Effector memory CD8-positive, alpha-beta T cell (primary cell): Measurements from ENCODE around the gene IRX1.

Source experiments
- ATAC-seq: fragments of 150-1000 bp; cut with Tn5 transposase; replicated peaks from 2 replicates; pipeline ENCODE4 v1.10.0; 2021; ENCODE audit warnings: mild to moderate bottlenecking, moderate library complexity
- DNase-seq, 3 experiments: peaks; one replicate each; pipeline ENCODE4 v3.0.0; 2021
- H3K27ac Mint-ChIP-seq, 2 donors: one replicate each; pipeline ENCODE4 v1.8.0; 2022; ENCODE audit warnings: mild to moderate bottlenecking in 2 of 2, mixed read lengths in 2 of 2, moderate library complexity in 2 of 2
- H3K27me3 Mint-ChIP-seq, 2 donors: one replicate each; pipeline ENCODE4 v1.8.0; 2022; ENCODE audit warnings: mixed read lengths in 2 of 2
- H3K36me3 Mint-ChIP-seq: one replicate; pipeline ENCODE4 v1.8.0; 2022; ENCODE audit warnings: mild to moderate bottlenecking, moderate library complexity, mixed read lengths; ENCODE audit not compliant: insufficient read depth
- H3K4me1 Mint-ChIP-seq, 2 donors: one replicate each; pipeline ENCODE4 v1.8.0; 2022; ENCODE audit warnings: low read depth in 2 of 2, mixed read lengths in 2 of 2
- H3K4me3 Mint-ChIP-seq, 2 donors: one replicate each; pipeline ENCODE4 v1.8.0; 2022; ENCODE audit warnings: mild to moderate bottlenecking in 2 of 2, mixed read lengths in 2 of 2, moderate library complexity in 2 of 2
- H3K9me3 Mint-ChIP-seq, 2 donors: one replicate each; pipeline ENCODE4 v1.8.0; 2022; ENCODE audit warnings: mixed read lengths in 2 of 2
- total RNA-seq, 9 experiments: gene quantifications; one replicate each; lab custom pipeline; 2026; lab: John Stamatoyannopoulos, UW

The IRX1 gene
- total RNA-seq, result 0 to 0.11 (median 0) reads per million in 9 experiments

DNA sequence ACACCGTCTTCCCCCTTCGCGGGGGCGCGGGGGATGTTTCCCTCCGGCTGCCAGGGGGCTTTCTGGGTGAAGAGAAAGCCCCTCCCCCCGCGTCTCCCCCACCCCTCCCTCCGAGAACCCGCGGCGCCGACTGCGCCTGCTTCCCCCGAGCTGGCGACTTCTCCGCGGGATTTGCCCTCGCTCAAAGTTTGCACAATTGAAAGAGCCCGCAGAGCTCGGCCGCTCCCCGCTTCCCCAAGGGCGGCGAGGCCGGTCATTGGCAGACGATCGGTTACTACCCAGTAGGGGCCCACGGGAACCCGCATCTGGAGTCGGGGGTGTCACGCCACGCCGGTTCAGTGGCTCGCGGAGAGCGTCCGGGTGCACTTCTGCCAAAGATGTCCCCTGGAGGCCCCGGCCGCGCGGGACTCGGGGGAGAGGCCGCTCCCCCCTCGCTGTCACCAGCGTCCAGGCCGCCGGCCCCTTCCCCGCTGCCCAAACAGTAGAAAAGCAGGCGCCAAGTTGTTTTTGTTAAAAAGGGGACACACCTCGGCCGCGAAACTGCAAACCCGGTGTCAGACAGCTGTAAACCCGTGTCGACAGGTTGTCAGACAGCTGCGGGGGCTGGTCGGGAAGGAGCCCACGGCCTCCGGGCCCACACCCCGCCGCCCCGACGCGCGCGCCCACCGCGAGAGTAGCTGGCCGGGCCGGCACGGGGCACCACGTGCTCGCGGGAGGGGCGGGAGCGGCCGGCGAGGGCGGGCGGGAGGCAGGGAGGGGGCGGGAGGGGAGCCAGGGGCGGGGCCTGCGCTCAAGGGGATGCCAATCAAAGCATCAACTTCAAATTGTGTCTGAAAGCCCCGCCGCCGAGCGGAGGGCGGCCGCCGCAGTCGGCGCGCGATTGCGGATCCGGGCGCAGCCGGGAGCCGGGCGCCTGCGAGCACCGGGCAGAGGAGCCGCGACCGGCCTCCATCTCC, at the start of gene IRX1:
IRX1 (plus strand) TSS at position 827 of the 956 bp plus-strand sequence. CDS start 274 bp downstream, outside the sequence.
- no peak for ATAC-seq
- Mint-ChIP-seq H3K9me3 (peaks cover 0 to 5% of the 10 kb centered on the region in 2 donors), H3K4me3 (no peak within 1 kb of the TSS), H3K27me3 (peaks cover 30 to 71% of the 10 kb centered on the region in 2 donors), H3K36me3 (peaks cover 3% of the 10 kb centered on the region), H3K4me1 (peaks cover 0 to 2% of the 10 kb centered on the region in 2 donors), H3K27ac (no peak within 1 kb of the TSS)
- no peak for DNase-seq

DNA sequence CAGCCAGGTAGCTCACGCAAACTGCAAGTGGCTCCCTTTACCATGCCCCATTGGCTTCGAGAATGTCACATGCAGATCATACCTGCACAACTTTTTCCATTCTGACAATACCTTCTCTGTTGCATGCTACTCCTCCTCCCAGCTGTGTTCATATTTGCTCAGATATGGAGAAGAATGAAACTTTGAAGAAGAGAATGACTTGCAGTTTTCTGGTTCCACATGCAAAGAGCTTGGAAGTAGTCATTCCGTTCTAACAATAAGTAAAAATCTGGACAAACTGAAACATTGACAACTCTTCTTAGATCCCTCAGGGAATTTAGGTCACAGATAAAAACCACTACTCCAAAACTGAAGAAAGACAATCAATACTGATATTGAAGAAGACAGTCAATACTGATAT, 49.6 kb upstream of the IRX1 start:
- Mint-ChIP-seq H3K4me1 (no peaks in the 10 kb centered on the region), H3K27me3 (no peaks in the 10 kb centered on the region), H3K9me3 (peaks cover 0 to 5% of the 10 kb centered on the region in 2 donors)

DNA sequence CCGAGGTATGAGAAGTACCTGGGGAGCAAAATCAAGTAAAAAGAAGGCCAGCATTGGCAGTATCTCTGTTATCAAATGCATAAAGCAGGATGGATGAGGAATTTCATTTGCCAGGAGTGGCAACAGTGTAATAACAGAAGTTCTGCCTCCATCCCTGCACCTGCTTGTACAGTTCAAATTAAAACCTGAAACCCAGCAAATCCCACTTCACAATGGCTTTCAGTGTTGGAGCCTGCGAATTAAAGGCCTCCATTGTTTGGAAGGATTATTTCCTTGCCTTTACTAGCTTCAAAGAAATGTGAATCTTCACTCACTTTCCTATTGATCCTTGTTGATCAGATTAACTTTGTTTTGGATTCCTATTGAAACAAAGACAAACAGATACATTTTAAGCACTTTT, 31.5 kb upstream of the IRX1 start:
- Mint-ChIP-seq H3K4me3 (no peak overlapping the region), H3K27ac (no peak overlapping the region), H3K27me3 (no peaks in the 10 kb centered on the region), H3K4me1 (no peaks in the 10 kb centered on the region), H3K9me3 (peaks cover 9 to 23% of the 10 kb centered on the region in 2 donors), H3K36me3 (no peaks in the 10 kb centered on the region)
- ATAC-seq (no peak), DNase-seq (no peak)

More for the DNA sequence above, 49.6 kb upstream of the IRX1 start:
- no peak overlapping the region for H3K27ac Mint-ChIP-seq
- no peak overlapping the region for H3K4me3 Mint-ChIP-seq
- DNase-seq (no peak), ATAC-seq (no peak)
- peaks cover 3% of the 10 kb centered on the region for H3K36me3 Mint-ChIP-seq

DNA sequence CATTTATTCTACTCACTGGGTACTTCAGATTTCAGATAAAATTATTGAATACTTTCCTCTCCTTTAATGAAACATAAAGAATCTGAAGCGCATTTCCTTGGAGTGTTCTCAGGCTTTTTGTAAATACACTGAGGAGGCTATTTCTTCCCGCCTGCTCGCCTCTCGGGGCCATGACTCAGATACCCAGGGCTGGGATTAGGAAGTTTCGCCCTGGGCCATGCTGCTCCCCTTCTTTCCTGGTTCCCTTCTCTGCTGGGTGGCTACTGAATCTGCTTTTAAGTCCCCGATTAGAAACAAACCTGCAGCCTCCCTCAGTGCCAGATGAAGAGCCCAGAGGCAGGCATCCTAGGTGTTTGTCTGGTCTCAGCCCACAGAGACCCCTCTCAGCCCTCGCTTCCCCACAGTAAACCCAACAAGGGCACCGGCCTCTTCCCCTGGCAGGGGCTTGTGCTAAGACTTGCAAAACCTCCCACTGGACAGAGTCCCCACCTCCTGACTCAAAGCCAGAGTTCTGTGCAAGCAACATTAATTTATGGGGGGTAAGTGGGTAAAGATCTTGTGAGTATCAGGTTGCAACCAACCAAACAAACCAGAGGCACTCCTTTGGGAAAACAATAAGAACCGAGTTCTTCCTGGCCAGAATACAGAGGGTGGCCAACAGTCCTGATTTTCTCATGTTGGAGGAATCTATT, 30.7 kb upstream of the IRX1 start:
- H3K9me3 Mint-ChIP-seq, result peaks cover 9 to 23% of the 10 kb centered on the region in 2 donors
- no peak overlapping the region for H3K27ac Mint-ChIP-seq
- no peak overlapping the region for H3K4me3 Mint-ChIP-seq
- no peaks in the 10 kb centered on the region for H3K4me1 Mint-ChIP-seq
- H3K27me3 Mint-ChIP-seq, result no peaks in the 10 kb centered on the region
- no peaks in the 10 kb centered on the region for H3K36me3 Mint-ChIP-seq
- DNase-seq, result no peak
- no peak for ATAC-seq

DNA sequence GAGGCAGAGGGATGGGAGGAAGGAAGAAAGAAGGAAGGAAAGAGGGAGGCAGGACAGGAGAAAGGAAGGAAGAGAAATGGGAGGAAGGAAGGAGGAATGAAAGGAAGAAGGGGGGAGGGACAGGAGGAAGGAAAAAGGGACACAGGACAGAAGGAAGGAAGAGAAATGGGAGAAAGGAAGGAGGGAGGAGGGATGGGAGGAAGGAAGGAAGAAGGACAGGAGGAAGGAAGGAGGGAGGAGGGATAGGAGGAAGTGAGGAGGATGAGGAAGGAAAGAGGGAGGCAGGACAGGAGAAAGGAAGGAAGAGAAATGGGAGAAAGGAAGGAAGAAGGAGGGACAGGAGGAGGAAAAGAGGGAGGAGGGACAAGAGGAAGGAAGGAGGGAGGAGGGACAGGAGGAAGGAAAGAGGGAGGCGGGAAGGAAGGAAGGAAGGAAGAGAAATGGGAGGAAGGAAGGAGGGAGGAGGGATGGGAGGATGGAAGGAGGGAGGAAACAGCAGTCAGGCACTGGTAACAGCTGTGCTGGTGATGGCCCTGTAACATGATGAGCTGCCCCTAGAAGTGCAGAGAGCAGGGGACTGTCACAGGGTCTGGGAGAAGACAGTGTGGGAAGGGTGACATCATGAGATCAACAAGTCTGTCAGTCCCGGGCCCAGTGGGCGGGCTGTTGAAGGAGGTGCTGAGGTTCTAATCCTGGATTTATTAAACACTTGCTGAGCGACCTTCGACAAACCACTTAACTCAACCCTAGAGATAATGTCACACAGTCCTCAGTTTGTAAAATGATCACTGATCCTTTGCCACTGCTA, 10.7 kb upstream of the IRX1 start:
- peaks cover 0 to 4% of the 10 kb centered on the region in 2 donors for H3K27me3 Mint-ChIP-seq
- no peak overlapping the region for H3K4me3 Mint-ChIP-seq
- H3K36me3 Mint-ChIP-seq, result peaks cover 2% of the 10 kb centered on the region
- H3K4me1 Mint-ChIP-seq, result no peaks in the 10 kb centered on the region
- DNase-seq (no peak), ATAC-seq (no peak)
- H3K9me3 Mint-ChIP-seq, result peaks cover 17 to 22% of the 10 kb centered on the region in 2 donors
- H3K27ac Mint-ChIP-seq, result no peak overlapping the region

DNA sequence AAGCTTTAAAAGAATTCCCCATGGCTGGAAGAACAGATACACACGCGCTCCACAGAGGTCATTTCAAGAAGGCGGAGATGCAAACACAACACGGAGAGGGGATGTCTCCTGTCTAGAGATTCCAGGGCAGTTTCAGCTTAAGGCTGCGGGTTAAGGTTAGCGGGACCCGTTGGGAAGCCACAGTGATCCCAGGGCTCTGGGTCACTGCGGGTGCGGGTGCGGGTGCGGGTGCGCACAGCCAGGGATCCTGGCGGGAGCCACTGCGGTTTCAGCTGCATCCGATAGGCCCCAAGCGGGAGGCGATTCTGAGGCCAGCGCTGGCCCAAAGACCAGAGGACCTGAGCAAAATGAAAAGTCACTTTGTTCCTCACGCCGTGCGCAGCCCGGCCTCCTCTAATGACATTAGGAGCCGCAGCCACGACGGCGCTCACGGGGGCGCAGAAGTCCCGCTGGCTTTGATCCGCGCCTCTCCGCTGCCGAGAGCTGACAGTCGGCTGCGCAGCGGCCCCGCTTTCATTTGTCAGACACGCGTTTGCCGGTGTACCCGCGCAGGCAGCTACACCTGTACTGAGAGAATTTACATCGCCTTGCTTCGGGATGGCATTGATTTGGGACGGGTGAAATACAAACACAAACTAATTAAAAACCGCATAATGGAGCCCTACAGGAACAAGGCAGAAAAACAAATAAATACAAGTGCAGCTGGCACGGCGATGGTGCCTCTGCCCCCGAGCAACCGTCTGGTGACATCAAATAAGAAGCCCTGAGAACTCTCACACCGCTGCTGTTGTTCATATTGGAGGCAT, 5.3 kb upstream of the IRX1 start:
- ATAC-seq (no peak), DNase-seq (no peak)
- H3K27ac Mint-ChIP-seq, result no peak overlapping the region
- peaks cover 0 to 5% of the 10 kb centered on the region in 2 donors for H3K9me3 Mint-ChIP-seq
- H3K4me3 Mint-ChIP-seq, result no peak overlapping the region
- peaks cover 0 to 2% of the 10 kb centered on the region in 2 donors for H3K4me1 Mint-ChIP-seq
- peaks cover 10 to 51% of the 10 kb centered on the region in 2 donors for H3K27me3 Mint-ChIP-seq
- H3K36me3 Mint-ChIP-seq, result peaks cover 3% of the 10 kb centered on the region

DNA sequence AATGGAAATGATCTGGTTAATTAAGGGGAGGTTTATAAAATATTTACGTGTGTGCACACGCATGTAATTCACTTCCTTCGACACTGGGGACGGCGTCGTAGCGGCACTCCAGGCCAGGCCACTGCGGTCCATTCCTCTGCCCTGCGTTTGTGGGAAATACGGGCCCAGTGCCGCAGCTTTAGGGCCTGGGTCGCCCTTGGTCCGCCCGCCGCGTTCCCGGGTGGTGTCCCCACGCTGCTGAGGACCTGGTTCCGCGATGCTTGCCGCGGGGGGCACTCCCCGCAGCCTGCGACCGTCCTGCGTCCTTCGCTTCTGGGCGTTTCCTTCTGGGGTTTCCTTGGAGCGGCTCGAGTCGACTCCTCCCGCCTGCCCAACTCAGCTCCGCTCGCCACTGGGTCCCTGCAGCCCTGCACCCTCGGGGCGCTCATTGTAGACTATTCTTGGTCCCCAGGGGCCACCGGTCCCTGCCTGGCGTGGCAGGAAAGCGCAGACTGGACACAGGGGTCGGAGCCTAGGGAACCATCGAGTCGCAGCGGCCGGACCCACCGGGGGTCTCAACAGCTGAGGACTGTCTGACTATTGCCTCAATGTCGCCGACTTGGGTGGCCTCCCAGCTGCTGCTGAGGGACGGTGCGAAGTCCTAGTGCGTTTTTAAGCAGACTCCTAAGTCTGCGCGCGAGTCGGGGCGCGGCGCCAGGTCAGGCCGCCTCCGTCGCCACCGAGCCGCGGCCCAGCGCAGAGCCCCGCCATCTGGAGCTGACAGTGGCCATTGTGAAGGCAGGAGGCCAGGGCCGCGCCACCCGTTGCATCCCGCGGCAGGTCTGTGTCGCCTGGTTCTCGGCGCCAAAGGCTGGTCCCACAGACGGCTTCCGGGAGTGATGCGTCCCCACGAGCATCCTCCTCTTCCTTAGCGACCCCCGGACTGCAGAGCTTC, 4.4 kb upstream of the IRX1 start:
- DNase-seq (no peak), ATAC-seq (no peak)
- Mint-ChIP-seq H3K27me3 (peaks cover 10 to 51% of the 10 kb centered on the region in 2 donors), H3K4me3 (no peak overlapping the region), H3K4me1 (peaks cover 0 to 2% of the 10 kb centered on the region in 2 donors), H3K36me3 (peaks cover 3% of the 10 kb centered on the region), H3K27ac (no peak overlapping the region), H3K9me3 (peaks cover 0 to 2% of the 10 kb centered on the region in 2 donors)

DNA sequence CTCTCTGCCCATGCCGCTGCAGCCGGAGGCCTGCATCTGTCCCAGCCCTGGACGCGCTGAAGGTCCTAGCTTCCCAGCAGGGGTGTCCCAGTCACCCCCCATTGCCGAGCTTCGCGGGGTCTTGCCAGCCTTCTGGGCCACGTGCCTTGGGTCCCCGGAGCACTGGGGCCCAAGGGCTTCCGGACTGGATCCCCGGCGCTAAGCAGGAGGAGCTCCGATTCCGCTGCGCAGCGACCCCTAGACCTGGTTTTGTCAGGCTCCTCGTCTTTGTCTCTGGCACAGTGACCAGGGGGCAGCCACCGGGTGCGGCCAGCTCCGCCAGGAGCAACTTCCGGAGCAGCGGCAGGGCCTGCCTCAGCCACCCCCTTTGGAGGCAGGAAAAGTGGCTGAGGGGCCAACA, 3.3 kb upstream of the IRX1 start:
- H3K9me3 Mint-ChIP-seq, result no peaks in the 10 kb centered on the region
- H3K36me3 Mint-ChIP-seq, result peaks cover 3% of the 10 kb centered on the region
- peaks cover 0 to 2% of the 10 kb centered on the region in 2 donors for H3K4me1 Mint-ChIP-seq
- ATAC-seq (no peak), DNase-seq (no peak)
- H3K27me3 Mint-ChIP-seq, result peaks cover 12 to 55% of the 10 kb centered on the region in 2 donors
- H3K27ac Mint-ChIP-seq, result no peak overlapping the region
- no peak overlapping the region for H3K4me3 Mint-ChIP-seq

DNA sequence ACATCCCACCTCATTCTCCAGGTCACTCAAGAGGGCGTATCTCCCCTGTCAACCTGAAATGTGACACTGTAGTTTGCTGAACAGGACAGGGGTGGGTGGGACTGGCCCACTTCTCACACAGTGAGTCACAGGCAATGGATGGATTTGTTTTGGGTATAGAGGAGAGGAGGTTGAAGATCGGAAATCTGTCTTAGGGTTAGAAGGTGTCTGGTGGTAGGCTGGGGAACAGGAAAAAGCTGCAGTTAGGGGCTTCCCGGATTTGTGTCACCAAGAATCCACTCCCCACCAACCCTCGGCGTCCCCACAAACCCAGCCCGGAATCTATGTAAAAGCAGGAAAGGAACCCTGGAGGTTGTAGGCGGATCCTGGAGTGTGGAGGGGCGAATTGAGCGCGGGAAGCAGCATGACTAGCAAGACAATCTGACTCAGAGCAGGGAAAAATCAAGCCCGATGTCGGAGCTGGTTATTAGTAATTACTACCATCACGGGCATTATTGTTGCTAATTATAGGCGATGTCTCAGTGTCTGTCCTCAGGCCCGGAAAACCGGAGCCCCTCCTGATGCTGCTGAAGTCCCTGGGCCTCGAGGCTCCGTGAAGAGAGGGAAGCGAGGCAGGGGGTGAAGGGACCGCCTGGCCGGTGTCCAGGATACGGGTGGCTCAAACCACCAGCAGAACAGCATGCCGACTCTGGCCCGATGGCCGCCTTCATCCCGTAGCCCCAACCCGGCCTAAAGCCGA, 1.7 kb upstream of the IRX1 start:
- Mint-ChIP-seq H3K36me3 (peaks cover 3% of the 10 kb centered on the region), H3K27ac (no peak overlapping the region), H3K4me1 (peaks cover 0 to 2% of the 10 kb centered on the region in 2 donors), H3K4me3 (peak overlapping the region in 1 of 2 donors; percentile 10), H3K9me3 (peaks cover 0 to under 1% of the 10 kb centered on the region in 2 donors), H3K27me3 (peaks cover 25 to 71% of the 10 kb centered on the region in 2 donors)
- DNase-seq (no peak), ATAC-seq (no peak)

DNA sequence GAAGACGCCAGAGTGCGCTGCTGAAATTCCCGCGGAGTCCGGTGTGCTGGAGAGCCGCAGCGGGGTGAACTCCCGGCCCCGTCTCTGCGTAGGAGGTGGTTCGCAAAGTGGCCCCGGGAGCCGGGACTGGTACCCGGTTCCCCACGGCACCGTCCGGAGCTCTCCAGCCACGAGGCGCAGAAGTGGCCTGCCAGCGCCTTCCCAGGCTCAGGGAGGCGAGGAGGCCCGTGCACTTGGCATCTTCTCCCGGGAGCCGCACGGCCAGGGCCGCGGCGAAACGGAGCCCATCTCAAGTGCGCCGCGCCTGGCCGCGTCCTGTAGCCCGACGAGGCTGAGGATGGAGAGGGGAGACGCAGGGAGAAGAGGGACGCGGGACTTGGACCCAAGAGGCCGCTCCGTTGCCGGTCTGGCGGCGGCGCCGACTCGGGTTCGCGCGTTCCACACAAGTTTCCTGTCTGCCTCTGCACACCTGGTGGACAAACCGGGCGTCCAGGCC, 1.1 kb upstream of the IRX1 start:
- Mint-ChIP-seq H3K27ac (no peak overlapping the region), H3K4me1 (peaks cover 0 to 2% of the 10 kb centered on the region in 2 donors), H3K27me3 (peaks cover 30 to 77% of the 10 kb centered on the region in 2 donors), H3K4me3 (no peak overlapping the region), H3K36me3 (peaks cover 3% of the 10 kb centered on the region), H3K9me3 (peaks cover 0 to 5% of the 10 kb centered on the region in 2 donors)
- ATAC-seq (no peak), DNase-seq (no peak)

DNA sequence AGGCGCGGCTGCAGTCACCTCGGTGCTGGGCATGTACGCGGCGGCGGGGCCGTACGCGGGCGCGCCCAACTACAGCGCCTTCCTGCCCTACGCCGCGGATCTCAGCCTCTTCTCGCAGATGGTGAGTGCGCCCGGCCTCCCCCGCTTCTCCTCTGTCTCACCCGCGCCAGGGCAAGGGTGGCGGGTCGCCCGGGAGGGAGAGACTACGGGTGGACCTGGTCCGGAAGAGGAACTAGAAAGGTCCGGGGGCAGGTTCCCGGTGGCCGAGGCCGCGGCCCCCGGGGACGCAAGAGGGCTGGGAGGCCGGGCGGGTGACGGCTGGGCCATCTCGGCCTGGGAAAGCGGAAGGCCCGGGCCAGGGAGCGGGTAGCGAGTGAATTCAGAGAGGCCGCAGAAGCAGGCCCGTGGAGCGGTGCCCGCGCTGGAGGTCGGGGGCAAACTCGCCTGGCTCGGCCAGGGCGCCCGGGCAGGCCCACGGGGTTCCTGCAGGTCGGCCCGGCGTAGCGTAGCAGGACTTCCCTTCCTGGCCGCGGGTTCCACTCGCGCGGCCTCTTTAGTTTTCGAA, 711 bp downstream of the IRX1 start:
- Mint-ChIP-seq H3K4me3 (no peak overlapping the region), H3K9me3 (peaks cover 2 to 5% of the 10 kb centered on the region in 2 donors), H3K27ac (no peak overlapping the region), H3K27me3 (peaks cover 34 to 66% of the 10 kb centered on the region in 2 donors), H3K36me3 (no peaks in the 10 kb centered on the region), H3K4me1 (peaks cover 0 to 2% of the 10 kb centered on the region in 2 donors)
- no peak for ATAC-seq
- no peak for DNase-seq
